HUES48 (cell line): Measurements from ENCODE around the gene ZNF19.

Source experiments
- H3K27ac ChIP-seq: one replicate; pipeline ENCODE4 v1.7.0; 2013; ENCODE audit warnings: low read depth, low read length, inconsistent platforms
- H3K27me3 ChIP-seq: 2 replicates; pipeline ENCODE4 v1.6.1; 2013; ENCODE audit warnings: mild to moderate bottlenecking, low read length; ENCODE audit not compliant: control insufficient read depth, insufficient read depth
- H3K36me3 ChIP-seq: 2 replicates; pipeline ENCODE4 v1.6.1; 2013; ENCODE audit warnings: low read length; ENCODE audit not compliant: control insufficient read depth, insufficient read depth
- H3K4me1 ChIP-seq: 2 replicates; pipeline ENCODE4 v1.6.1; 2013; ENCODE audit warnings: mild to moderate bottlenecking, low read length; ENCODE audit not compliant: control insufficient read depth, insufficient read depth
- H3K4me3 ChIP-seq: 2 replicates; pipeline ENCODE4 v1.5.1; 2013; ENCODE audit warnings: mild to moderate bottlenecking, low read depth, low read length
- H3K9ac ChIP-seq: 2 replicates; pipeline ENCODE4 v1.6.1; 2013; ENCODE audit warnings: mild to moderate bottlenecking, low read depth, low read length, moderate library complexity
- H3K9me3 ChIP-seq: 2 replicates; pipeline ENCODE4 v1.6.1; 2013; ENCODE audit warnings: low read length; ENCODE audit not compliant: control insufficient read depth, insufficient read depth

Gene ZNF19

DNA sequence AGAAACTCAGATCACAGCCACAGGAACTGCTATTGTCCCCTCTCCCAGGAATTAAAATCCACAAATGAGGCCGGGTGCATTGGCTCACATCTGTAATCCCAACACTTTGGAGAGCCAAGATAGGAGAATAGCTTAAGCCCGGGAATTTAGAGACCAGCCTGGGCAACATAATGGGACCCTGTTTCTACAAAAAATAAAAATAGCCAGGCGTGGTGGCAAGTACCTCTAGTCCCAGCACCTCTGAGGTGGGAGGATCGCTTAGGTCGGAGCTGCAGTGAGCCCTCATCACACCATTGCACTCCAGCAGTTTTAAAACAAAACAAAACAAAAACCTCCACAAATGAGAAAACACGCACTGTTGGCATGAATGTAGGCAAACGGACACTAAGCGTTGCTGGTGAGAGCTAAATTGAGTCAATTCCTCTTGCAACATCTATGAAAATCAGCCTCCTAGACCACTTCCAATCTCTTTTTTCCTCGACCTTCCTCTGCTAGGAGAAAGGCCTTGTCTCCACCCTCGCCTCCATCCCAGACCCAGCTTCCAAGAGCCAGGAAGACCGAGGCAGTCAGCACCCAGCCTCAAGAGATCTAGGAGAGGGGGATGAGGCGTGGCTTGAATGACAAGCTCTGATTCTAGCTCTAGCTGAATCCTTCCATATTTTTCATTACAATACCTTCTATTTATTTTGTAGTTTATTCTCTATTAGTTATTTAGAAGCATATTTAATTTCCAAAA, 62.1 kb downstream of the ZNF19 start:
- Histone ChIP-seq H3K27me3 (peaks cover 9% of the 10 kb centered on the region), H3K4me3 (no peak overlapping the region; the same call in 1 of the 2 replicates), H3K36me3 (no peaks in the 10 kb centered on the region), H3K9ac (no peak overlapping the region), H3K9me3 (no peaks in the 10 kb centered on the region), H3K4me1 (peaks cover 7% of the 10 kb centered on the region; the same call in 1 of the 2 replicates), H3K27ac (peak overlapping the region; percentile 9)

- H3K27me3 ChIP-seq, result peaks cover 9% of the 10 kb centered on the region
- no peaks in the 10 kb centered on the region for H3K36me3 ChIP-seq
- peaks cover 7% of the 10 kb centered on the region; the same call in 1 of the 2 replicates for H3K4me1 ChIP-seq
- H3K9me3 ChIP-seq, result no peaks in the 10 kb centered on the region
- H3K9ac ChIP-seq, result no peak overlapping the region; the same call in 1 of the 2 replicates
- peak overlapping the region; percentile 75 for H3K4me3 ChIP-seq
- peak overlapping the region; percentile 9 for H3K27ac ChIP-seq
Measured at GRCh38 chr16:71426069-71426879, 62.9 kb downstream of the ZNF19 start.

GRCh38 chr16:71425746-71426068, 63.4 kb downstream of the ZNF19 start:
- Histone ChIP-seq H3K4me3 (peak overlapping the region; percentile 75), H3K36me3 (no peaks in the 10 kb centered on the region), H3K9me3 (no peaks in the 10 kb centered on the region), H3K27me3 (peaks cover 9% of the 10 kb centered on the region), H3K4me1 (peaks cover 7% of the 10 kb centered on the region; the same call in 1 of the 2 replicates), H3K27ac (no peak overlapping the region), H3K9ac (no peak overlapping the region)

DNA sequence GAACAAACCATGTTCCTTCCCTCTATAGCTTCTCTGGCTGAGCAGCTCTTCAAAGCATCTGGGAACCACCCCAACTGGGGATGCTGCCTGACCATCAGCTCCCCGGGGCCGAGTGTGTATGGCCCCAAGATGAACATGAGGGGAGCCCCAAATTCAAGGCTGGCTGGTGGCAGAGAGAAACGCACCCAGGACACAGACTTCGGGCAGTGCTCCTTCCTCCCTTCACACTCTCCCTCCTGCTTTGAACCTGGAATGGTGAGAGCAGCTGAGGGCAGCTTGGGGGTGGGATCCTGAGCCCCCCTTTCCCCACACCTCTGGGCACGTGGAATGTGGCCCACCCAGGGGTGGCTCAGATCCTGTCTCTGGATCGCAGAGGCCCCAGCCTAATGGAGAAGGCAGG, 64.5 kb downstream of the ZNF19 start:
- Histone ChIP-seq H3K4me1 (peaks cover 7% of the 10 kb centered on the region; the same call in 1 of the 2 replicates), H3K9ac (no peak overlapping the region), H3K4me3 (no peak overlapping the region), H3K27me3 (peaks cover 9% of the 10 kb centered on the region), H3K9me3 (no peaks in the 10 kb centered on the region), H3K36me3 (no peaks in the 10 kb centered on the region), H3K27ac (no peak overlapping the region)

DNA sequence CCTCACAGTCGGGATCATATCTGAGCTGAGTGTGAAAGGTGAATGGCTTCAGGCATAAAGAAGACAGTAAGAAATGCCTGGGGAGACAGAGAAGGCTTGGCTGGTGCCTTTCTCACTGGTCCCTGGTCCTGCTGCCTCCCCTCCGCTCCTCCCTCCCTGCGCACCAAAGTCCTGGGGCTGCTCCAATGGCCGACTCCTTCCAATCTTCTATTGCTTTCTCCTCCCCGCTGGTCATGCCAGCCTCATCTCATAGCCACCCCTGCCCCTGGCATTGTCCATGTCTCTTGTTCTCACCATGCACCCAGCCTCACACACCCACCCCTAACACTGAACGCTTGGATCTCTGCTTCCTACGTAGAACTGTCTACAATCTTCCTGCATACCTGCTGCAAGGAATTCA, 65.3 kb downstream of the ZNF19 start:
- Histone ChIP-seq H3K27me3 (peaks cover 9% of the 10 kb centered on the region), H3K36me3 (no peaks in the 10 kb centered on the region), H3K9me3 (no peaks in the 10 kb centered on the region), H3K27ac (no peak overlapping the region), H3K9ac (no peak overlapping the region), H3K4me3 (no peak overlapping the region), H3K4me1 (peaks cover 7% of the 10 kb centered on the region; the same call in 1 of the 2 replicates)
